Astrocyte (in vitro differentiated cells and primary cell): Measurements from ENCODE around the gene AVP. TPM values are rescaled to one million over a fixed set of nuclear protein-coding genes. Genes with fewer than 3 reads are reported as not detected.
"Not testable (repeated sequence)": the region's sequence is repeated elsewhere in the genome, so short reads cannot be mapped to it uniquely, and the experiment has no call there.

Source experiments
- DNase-seq: peaks from one replicate; pipeline ENCODE4 v3.0.0-alpha.2; 2010; ENCODE audit warnings: low read depth
- FAIRE-seq: peaks from 2 replicates; lab custom pipeline; 2011; peaks lifted over from hg19 to GRCh38; lab: Jason Lieb, UNC
- H2AFZ ChIP-seq: 2 replicates; pipeline ENCODE4 v1.6.0; 2012; ENCODE audit warnings: low read depth, low read length, inconsistent platforms
- H3K27ac ChIP-seq: 2 replicates; pipeline ENCODE4 v1.5.1; 2011; ENCODE audit warnings: low read depth, low read length, inconsistent platforms
- H3K27me3 ChIP-seq: 2 replicates; pipeline ENCODE4 v1.6.0; 2011; ENCODE audit warnings: low read length, inconsistent platforms; ENCODE audit not compliant: insufficient read depth
- H3K36me3 ChIP-seq: 2 replicates; pipeline ENCODE4 v1.5.1; 2011; ENCODE audit warnings: low read length, inconsistent platforms; ENCODE audit not compliant: insufficient read depth
- H3K4me1 ChIP-seq: 2 replicates; pipeline ENCODE4 v1.5.1; 2011; ENCODE audit warnings: low read length, inconsistent platforms; ENCODE audit not compliant: insufficient read depth
- H3K4me2 ChIP-seq: 2 replicates; pipeline ENCODE4 v1.6.0; 2012; ENCODE audit warnings: low read length, inconsistent platforms
- H3K4me3 ChIP-seq: 2 replicates; pipeline ENCODE4 v1.5.1; 2011; ENCODE audit warnings: low read depth, mild to moderate bottlenecking, low read length, inconsistent platforms; ENCODE audit not compliant: insufficient read depth
- H3K79me2 ChIP-seq: 2 replicates; pipeline ENCODE4 v1.6.0; 2012; ENCODE audit warnings: mild to moderate bottlenecking, low read length, inconsistent platforms; ENCODE audit not compliant: insufficient read depth
- H3K9ac ChIP-seq: 2 replicates; pipeline ENCODE4 v1.6.0; 2012; ENCODE audit warnings: mild to moderate bottlenecking, low read length, inconsistent platforms
- H3K9me3 ChIP-seq: 2 replicates; pipeline ENCODE4 v1.5.1; 2012; ENCODE audit warnings: low read depth, mild to moderate bottlenecking, low read length, inconsistent platforms; ENCODE audit not compliant: insufficient read depth
- H4K20me1 ChIP-seq: 2 replicates; pipeline ENCODE4 v1.6.0; 2012; ENCODE audit warnings: low read length, inconsistent platforms; ENCODE audit not compliant: insufficient read depth
- H3K27ac Mint-ChIP-seq: one replicate; pipeline ENCODE4 v1.8.0; 2021; ENCODE audit warnings: mild to moderate bottlenecking, mixed read lengths; ENCODE audit not compliant: unreplicated experiment
- H3K27me3 Mint-ChIP-seq: one replicate; pipeline ENCODE4 v1.8.0; 2021; ENCODE audit warnings: low read depth, mixed read lengths; ENCODE audit not compliant: unreplicated experiment
- H3K36me3 Mint-ChIP-seq: one replicate; pipeline ENCODE4 v1.8.0; 2021; ENCODE audit warnings: low read depth, mixed read lengths; ENCODE audit not compliant: unreplicated experiment
- H3K4me1 Mint-ChIP-seq: one replicate; pipeline ENCODE4 v1.8.0; 2021; ENCODE audit warnings: low read depth, mixed read lengths; ENCODE audit not compliant: unreplicated experiment
- H3K4me3 Mint-ChIP-seq: one replicate; pipeline ENCODE4 v1.8.0; 2021; ENCODE audit warnings: mild to moderate bottlenecking, moderate library complexity, mixed read lengths; ENCODE audit not compliant: unreplicated experiment
- H3K9me3 Mint-ChIP-seq: one replicate; pipeline ENCODE4 v1.8.0; 2021; ENCODE audit warnings: mild to moderate bottlenecking, mixed read lengths; ENCODE audit not compliant: unreplicated experiment
- CTCF ChIP-seq: IDR thresholded peaks from 2 replicates; pipeline ENCODE4 v1.5.1; 2011; ENCODE audit warnings: low read depth, mild to moderate bottlenecking, inconsistent platforms, low read length, moderate library complexity; ENCODE audit not compliant: insufficient read depth
- EZH2 ChIP-seq: IDR thresholded peaks from 2 replicates; pipeline ENCODE4 v1.6.1; 2012; ENCODE audit warnings: mild to moderate bottlenecking, low read length, inconsistent platforms; ENCODE audit not compliant: insufficient read depth
- total RNA-seq: library from RNA; stranded (reverse); gene quantifications from 2 replicates; pipeline ENCODE4 v1.2.1, GENCODE V29; 2021

Gene AVP
- total RNA-seq, 1 donor from 2014 or later, result not detected

DNA sequence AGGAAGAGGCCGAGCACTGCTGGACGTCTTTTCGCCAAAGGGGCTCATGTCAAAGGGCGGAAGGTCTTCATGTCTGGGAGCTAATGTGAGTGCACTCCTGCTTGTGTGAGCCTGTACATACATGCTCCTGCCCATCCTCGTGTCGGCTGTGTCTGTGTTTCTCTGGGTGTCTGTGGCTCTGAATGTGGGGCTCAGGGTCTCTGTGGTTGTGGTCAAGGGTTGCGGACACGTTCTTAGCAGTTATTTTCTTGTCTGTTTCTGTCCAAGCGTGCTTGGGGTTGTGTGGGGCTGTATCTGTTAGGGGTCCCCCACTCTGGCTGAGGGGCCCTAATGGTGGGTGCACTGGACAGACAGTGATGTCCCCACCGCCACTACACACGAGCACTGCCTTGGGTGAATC lies 2.9 kb downstream of the AVP start:
- FAIRE-seq (no peak), DNase-seq (no peak)
- Histone ChIP-seq H3K27me3 (peaks cover 46% of the 10 kb centered on the region), H3K79me2 (no peaks in the 10 kb centered on the region), H3K4me2 (no peak overlapping the region), H3K4me1 (no peaks in the 10 kb centered on the region), H3K36me3 (no peaks in the 10 kb centered on the region), H2AFZ (no peak overlapping the region), H3K27ac (no peak overlapping the region), H4K20me1 (no peaks in the 10 kb centered on the region), H3K4me3 (no peak overlapping the region), H3K9me3 (no peaks in the 10 kb centered on the region), H3K9ac (no peak overlapping the region)
- Mint-ChIP-seq H3K27me3 (peaks cover 43% of the 10 kb centered on the region), H3K27ac (no peak overlapping the region), H3K4me1 (no peaks in the 10 kb centered on the region), H3K4me3 (no peak overlapping the region), H3K9me3 (no peaks in the 10 kb centered on the region), H3K36me3 (no peaks in the 10 kb centered on the region)
- no peak for TF ChIP-seq EZH2
- no peak for TF ChIP-seq CTCF

GRCh38 chr20:3080939-3081388 lies 3.6 kb downstream of the AVP start:
- Mint-ChIP-seq H3K27ac (no peak overlapping the region), H3K4me1 (no peaks in the 10 kb centered on the region), H3K4me3 (no peak overlapping the region), H3K36me3 (no peaks in the 10 kb centered on the region), H3K27me3 (peaks cover 43% of the 10 kb centered on the region), H3K9me3 (no peaks in the 10 kb centered on the region)
- Histone ChIP-seq H3K27ac (no peak overlapping the region), H3K4me2 (no peak overlapping the region), H3K9me3 (no peaks in the 10 kb centered on the region), H3K27me3 (peaks cover 46% of the 10 kb centered on the region), H3K79me2 (no peaks in the 10 kb centered on the region), H3K4me3 (no peak overlapping the region), H4K20me1 (no peaks in the 10 kb centered on the region), H3K36me3 (no peaks in the 10 kb centered on the region), H3K9ac (no peak overlapping the region), H2AFZ (no peak overlapping the region), H3K4me1 (no peaks in the 10 kb centered on the region)
- TF ChIP-seq CTCF (no peak), EZH2 (no peak)
- no peak for FAIRE-seq
- no peak for DNase-seq

DNA sequence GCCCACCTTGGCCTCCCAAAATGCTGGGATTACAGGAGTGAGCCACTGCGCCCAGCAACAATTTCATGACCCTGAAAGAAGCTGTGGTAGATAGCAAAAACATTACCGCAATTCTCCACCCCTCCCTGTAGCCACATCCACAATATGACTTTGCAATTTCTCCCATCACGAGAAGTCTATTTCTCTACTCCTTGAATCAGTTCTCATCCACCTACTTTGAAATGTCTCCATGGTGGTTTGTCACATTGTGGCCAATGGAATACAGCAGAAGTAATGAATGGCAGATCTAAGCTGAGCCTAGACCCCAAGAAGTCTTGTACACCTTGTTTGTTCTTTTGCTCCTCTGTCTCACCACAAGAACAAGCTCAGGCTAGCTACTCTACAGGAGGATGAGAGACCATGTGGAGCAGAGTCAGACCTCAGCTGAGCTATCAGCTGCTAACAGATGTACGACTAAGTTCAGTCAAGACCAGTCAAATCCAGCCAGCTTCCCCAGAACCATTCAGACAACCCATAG lies 6.8 kb downstream of the AVP start:
- FAIRE-seq, result no peak

GRCh38 chr20:3075315-3075714 lies 9.2 kb downstream of the AVP start:
- H3K4me2 ChIP-seq, H3K27ac Mint-ChIP-seq, H3K27ac ChIP-seq, FAIRE-seq, H3K4me3 ChIP-seq, H3K36me3 Mint-ChIP-seq, H3K9me3 Mint-ChIP-seq, H4K20me1 ChIP-seq, DNase-seq, H3K36me3 ChIP-seq, H3K4me1 ChIP-seq, H3K9me3 ChIP-seq, H2AFZ ChIP-seq, H3K4me1 Mint-ChIP-seq, H3K4me3 Mint-ChIP-seq, H3K79me2 ChIP-seq, H3K9ac ChIP-seq: not testable (repeated sequence)
- peaks cover 25% of the 10 kb centered on the region for H3K27me3 ChIP-seq
- peaks cover 28% of the 10 kb centered on the region for H3K27me3 Mint-ChIP-seq

More for the DNA sequence above, 6.8 kb downstream of the AVP start:
- H3K27me3 ChIP-seq, result peaks cover 37% of the 10 kb centered on the region
- no peak overlapping the region for H3K27ac Mint-ChIP-seq
- H3K79me2 ChIP-seq, result no peaks in the 10 kb centered on the region
- no peaks in the 10 kb centered on the region for H4K20me1 ChIP-seq
- H3K27ac ChIP-seq, result no peak overlapping the region
- H3K4me3 Mint-ChIP-seq, result no peak overlapping the region
- peaks cover 3% of the 10 kb centered on the region for H3K4me1 Mint-ChIP-seq
- no peak overlapping the region for H2AFZ ChIP-seq
- H3K9me3 ChIP-seq, result no peaks in the 10 kb centered on the region
- no peak overlapping the region for H3K9ac ChIP-seq
- no peaks in the 10 kb centered on the region for H3K4me1 ChIP-seq
- H3K4me2 ChIP-seq, result no peak overlapping the region
- no peak overlapping the region for H3K4me3 ChIP-seq
- no peaks in the 10 kb centered on the region for H3K9me3 Mint-ChIP-seq
- H3K36me3 ChIP-seq, result no peaks in the 10 kb centered on the region
- DNase-seq, result no peak
- H3K36me3 Mint-ChIP-seq, result no peaks in the 10 kb centered on the region
- H3K27me3 Mint-ChIP-seq, result peaks cover 30% of the 10 kb centered on the region
- TF ChIP-seq CTCF, result no peak
- no peak for TF ChIP-seq EZH2
